Kidney capillary endothelial cell (primary cell): ENCODE data around the gene ZBTB4.
"Not testable (repeated sequence)": the region's sequence is repeated elsewhere in the genome, so short reads cannot be mapped to it uniquely, and the experiment has no call there.

Experiments used
- DNase-seq: peaks from one replicate; pipeline ENCODE4 v3.0.0-alpha.2; 2018; ENCODE audit warnings: low spot score

Gene ZBTB4

DNA sequence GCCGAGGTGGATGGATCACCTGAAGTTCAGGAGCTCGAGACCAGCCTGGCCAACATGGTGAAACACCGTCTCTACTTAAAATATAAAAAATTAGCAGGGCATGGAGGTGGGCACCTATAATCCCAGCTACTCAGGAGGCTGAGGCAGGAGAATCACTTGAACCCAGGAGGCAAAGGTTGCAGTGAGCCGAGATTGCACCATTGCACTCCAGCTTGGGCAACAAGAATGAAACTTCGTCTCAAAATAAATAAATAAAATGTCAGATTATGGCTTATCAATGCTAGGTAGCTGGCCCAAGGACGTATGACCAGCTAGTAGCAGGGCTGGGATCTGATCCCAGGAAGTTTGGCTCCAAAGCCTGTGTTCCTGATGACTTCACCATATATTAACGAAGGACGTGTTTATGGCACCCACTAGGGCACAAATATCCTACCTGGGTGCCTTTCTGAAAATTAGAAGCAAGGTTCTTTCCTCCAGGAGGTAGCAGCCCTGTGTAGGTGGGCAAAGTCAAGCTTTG lies 8.9 kb downstream of the ZBTB4 start:
- not testable (repeated sequence) for DNase-seq

DNA sequence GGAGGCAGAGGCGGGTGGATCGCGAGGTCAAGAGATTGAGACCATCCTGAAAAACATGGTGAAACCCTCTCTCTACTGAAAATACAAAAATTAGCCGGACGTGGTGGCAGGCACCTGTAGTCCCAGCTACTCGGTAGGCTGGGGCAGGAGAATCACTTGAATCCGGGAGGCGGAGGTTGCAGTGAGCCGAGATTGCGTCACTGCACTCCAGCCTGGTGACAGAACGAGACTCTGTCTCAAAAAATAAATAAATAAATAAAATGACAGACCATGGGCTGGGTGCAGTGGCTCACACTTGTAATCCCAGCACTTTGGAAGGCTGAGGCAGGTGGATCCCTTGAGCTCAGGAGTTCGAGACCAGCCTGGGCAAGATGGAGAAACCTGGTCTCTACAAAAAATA lies 9.6 kb downstream of the ZBTB4 start:
- not testable (repeated sequence) for DNase-seq

DNA sequence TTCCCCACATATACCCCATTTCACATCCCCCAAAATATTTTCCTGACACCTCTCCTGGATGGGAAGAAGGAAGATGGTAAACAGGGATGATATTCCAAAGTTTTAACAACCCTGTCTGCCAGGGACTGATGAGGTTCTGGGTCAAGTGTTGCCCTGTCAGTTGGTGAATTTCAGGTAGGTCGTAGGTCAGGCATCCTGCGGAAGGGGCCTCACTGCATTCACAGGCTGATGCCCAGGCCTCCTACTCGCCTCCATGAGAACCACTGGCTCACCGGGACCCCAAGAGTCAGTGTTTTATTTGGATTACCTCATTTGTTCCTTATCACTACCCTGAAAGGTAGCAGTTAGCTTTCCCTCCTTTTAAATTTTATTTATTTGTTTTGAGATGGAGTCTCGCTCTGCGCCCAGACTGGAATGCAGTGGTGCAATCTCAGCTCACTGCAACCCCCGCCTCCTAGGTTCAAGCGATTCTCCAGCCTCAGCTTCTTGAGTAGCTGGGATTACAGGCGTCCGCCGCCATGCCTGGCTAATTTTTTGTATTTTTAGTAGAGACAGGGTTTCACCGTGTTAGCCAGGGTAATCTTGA lies 10.5 kb downstream of the ZBTB4 start:
- DNase-seq, result no peak

DNA sequence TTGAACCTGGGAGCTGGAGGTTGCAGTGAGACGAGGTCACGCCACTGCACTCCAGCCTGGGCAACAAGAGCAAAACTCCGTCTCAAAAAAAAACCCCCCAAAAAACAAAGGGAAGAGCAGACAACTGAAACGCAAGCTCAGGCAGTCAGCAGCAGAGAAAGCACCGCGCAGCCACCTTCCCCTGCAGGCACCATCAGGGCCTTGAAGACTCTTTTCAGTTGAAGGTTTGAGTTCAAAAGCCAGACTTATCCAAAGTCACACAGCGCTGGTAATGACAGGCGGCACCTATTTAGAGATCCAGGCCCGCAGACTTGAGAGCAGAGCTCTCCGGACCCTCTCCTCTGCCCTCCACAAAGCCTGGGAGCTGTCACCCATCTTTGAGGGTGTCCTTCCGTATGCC lies 11.1 kb downstream of the ZBTB4 start:
- DNase-seq, result no peak

DNA sequence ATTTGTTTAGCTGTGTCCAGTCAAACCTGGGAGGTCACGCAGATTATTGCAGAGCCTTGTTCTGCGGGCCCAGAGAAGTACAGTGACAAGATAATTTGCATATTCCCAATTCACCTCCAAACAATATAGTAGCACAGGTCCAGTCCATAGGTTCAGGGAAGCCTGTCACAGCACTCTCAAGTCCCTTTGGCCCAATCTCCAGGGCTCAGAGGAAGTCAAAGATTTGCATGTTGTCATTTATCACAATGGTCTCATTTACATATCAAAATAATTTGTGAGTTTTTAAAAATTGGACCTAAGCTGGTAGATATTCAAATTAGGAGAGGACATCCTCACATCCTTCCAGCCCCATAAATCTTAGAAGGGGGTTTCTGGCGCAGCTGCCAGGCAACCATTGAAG lies 11.9 kb downstream of the ZBTB4 start:
- no peak for DNase-seq

DNA sequence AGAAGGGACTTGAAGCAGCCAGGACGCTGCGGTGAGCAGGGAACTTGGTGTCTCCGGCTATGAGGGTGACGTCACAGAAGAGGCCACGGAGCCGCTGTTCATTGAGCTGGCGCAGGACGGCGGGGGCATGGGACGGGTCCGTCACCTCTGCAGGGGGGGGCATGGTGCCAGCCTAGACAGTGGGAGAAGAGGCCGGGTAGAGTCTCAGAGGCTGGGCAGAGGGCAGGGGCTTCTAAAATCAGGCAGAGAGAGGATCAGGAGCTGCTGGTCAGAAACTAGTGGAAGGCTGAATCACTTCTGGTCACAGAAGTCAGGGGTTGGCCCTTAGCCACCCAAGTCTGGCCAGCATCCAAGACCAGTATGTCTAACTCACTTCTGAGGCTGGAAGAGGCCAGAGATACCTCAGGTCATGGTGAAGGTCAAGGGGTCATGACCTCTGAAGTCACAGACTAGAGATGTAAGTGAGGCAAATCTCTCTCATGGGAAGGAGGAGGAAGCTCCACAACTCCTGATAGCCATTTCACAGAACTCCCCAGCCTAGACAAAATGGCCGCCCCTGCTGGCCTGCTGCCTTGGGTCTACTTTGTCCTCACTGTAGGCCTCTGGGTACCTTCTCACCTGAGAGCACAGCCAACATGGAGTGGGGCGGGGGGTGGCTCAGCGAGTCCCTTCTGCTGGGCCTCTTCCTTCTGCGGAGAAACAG lies 12.6 kb downstream of the ZBTB4 start:
- no peak for DNase-seq

DNA sequence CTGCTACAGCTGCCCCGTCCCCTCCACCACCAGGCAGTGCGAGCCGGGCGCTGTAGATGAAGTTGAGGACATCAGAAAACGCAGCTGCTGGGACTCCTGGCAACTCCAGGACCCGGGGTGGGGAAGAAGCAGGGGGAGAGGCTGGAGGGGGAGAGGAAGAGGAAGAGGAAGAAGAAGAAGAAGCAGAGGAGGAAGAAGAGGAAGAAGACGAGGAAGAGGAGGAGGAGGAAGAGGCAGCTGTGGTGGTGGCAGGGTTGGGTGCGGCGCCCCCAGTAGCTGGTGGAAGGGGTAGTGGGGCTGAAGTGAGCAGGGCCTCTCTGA lies 13.2 kb downstream of the ZBTB4 start:
- DNase-seq, result no peak

DNA sequence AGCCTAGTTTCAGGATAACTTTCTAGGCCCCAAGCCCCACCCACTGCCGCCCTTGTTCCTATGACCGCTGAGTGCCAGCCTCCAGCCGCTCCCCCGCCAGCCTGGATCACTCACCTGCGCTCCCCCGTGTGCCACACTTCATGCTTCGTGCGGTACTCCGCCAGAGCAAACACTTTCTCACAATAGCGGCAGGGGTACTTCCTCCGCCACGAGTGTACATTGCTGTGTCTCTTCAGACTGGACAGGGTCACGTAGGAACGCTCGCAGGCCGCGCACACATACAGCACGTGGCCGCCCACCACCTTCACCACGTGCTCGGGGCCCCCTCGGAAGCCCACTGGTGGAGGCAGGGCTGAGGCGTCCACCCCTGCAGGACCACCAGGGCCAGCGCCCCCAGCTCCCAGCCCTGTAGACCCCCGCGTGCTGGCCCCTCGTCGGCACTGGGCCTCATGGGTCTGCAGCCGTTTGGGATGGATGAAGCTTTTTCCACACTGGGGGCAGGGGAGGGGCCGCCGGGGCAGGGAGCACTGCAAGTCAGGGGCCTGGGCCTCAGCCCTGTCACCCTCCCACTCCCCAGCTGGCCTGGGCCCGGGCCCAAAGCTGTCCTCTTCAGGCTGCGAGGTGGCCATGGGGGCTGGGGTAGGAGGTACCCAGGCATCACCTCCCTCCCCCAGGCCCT lies 13.7 kb downstream of the ZBTB4 start:
- no peak for DNase-seq

DNA sequence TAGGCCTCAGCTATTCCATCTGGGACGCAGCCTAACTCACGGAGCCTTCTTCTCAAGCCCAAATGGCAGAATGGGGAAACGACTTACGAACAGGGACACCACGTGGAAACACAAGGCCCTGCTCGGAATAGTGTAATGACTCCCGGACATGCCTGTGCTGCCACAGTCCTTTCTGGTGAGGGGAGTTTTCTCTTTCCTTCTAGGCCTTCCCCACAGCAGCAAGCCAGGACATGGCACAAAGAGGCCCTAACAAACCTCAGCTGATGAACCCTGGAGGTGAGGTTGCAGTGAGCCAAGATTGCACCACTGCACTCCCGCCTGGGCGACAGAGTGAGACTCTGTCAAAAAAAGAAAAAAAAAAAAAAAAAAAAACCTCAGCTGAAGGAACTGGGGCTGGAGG lies 15.3 kb downstream of the ZBTB4 start:
- no peak for DNase-seq

DNA sequence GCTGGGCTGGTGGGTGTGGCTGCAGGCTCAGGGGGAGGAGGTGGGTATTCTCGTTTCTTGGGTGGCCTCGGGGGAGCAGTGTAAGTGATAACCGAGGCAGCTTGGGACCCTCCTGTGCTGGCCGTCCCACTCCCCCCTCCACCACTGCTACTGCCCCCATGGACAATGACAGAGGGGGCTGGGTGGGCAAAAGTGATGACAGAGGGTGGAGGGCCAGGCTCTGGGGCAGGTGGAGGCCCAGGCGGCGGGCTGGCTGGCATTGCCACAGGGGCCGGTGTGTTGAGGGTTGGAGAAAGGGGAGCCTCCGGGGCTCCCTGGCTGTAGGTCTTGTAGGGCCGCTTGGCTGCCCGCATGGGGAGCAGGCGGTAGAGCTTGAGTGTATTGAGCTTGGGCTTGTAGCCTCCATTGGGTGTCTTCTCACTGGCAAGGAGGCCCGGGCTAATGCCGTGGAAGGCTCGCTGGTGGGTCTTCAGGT lies 16.0 kb downstream of the ZBTB4 start:
- no peak for DNase-seq

DNA sequence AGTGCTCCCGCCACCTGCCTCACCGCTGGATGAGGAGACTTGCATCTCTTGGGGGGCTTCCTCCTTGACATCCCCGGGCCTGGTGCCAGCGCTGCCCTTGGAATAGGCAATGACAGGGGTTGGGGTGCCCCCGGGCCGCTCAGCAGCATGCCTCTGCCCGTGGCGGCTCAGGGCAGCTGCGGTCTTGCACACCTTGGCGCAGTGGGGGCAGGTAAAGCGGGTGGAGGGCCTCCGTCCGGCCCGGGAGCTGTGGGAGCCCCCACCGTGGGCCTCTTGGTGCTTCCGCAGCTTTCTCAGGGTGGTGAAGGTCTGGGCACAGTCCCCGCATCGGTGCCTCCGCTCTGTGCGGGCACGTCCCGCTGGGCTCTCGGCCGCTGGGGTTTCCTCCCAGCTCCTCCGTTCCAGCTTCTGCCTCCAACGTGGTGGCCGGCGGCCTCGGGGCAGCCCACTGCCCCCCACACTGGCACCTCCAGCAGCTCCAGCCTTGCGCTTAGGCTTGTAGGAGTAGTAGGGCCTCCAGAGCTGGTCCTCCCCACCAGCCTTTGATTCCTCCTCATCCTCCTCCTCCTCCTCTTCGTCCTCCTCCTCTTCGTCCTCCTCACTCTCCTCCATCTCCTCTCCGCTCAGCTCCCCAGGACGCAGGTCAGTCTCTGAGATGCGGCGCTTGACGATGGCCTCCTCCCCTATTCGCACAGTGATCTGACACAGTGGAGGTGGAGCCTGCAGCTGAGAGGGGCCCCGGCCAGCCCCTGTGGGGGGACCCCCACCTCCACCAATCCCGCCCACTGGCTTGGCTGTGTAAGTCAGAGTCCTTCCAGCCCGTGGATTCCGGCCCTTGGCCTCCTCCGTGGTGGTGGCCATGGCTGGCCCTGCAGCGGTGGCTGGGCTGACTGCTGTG lies 16.7 kb downstream of the ZBTB4 start:
- no peak for DNase-seq

DNA sequence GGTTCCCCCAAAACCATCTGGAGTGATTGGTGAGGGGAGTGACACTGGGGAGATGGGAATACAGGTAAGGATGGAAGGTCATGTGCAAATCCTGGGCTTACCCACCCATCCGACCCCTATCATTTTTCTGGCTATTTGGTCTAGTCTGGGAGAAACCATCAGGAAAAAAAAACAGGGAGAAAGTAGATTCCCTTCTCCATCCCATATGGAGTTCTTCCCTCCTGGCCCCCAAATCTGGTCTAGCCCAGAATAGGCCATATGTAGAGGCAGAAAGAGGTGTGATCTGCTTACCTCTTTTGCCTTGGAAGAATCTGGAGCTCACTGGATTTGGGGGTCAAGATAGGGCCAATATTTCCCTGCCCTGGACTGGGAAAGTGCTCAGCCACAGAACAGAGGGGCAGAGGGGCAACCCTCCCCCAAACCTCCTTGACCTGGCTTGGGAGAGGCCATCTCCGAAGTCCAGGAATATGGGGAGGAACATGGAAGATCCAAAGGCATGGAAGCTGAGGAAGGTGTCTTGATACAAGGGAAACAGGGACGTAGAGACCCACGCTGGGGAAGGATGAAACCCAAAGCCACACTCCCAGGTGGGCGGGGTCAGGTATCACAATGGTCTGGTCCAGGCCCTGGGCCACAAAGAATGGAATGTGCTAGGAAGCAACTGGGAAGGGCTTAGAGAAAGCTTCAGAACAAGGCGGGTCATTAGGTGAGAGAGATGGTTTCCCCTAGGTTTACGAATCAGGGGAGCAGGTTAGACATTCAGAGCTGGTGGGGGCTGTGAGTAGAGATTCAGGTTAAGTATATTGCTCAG lies 18.4 kb downstream of the ZBTB4 start:
- DNase-seq, result no peak

DNA sequence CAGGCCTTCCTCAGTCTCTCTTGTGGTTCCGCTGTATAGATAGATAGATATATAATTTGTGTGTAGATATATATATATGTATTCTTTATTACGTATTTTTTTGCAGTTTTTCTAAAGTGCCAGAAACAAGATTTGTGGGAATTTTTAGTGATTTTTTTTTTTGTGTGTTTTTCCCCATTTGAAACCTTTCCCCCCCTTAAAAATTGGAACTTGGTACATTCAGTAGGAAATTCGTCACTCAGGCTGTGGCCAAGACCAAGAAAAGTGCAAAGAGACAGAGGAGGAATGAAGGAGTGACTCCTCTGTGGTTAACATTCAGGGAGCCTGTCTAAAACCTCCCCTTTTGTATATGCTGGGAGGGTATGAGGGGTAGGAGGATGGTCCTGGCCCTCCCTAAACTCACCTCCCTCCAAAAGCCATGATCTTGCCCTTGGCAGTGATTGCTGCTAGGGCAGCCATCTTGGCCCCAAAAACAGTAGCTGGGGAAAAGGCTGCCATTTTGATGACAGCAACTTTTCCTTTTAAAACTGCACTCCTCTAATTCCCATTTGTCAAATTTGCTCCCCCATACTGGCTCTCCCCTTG lies 19.4 kb downstream of the ZBTB4 start:
- DNase-seq, result no peak

DNA sequence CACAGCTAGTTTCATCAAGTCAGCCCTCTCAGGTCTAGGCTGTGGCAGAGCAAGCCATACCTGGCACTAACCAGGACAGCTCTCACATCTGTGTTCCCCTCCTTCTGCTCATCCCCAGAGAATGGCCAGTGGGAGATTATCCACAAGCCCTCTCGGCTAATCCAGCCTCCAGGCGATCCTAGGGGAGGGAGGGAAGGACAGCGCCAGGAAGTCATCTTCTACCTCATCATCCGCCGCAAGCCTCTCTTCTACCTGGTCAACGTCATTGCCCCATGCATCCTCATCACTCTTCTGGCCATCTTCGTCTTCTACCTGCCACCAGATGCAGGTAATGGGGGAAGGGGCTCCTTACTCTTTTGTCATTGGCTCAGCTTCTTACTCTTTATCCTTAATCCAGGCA lies 31.0 kb downstream of the ZBTB4 start:
- no peak for DNase-seq

DNA sequence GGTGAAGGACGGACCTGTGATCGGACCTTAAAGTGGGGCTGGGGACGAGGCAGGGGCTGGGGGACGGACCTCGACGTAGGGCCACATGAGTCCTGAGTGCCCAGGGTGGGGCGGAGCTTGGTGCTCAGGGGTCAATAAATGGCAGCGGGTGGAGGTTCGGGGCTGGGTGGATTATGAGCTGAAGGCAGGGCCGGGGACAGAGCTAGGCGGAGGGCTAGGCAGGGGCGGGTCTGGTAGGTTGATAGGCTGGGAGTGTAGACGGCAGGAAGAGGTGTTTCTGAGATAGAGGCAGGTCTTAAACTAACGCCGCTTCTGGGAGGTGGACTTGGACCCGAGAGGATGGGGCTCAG lies 33.8 kb downstream of the ZBTB4 start:
- no peak for DNase-seq

DNA sequence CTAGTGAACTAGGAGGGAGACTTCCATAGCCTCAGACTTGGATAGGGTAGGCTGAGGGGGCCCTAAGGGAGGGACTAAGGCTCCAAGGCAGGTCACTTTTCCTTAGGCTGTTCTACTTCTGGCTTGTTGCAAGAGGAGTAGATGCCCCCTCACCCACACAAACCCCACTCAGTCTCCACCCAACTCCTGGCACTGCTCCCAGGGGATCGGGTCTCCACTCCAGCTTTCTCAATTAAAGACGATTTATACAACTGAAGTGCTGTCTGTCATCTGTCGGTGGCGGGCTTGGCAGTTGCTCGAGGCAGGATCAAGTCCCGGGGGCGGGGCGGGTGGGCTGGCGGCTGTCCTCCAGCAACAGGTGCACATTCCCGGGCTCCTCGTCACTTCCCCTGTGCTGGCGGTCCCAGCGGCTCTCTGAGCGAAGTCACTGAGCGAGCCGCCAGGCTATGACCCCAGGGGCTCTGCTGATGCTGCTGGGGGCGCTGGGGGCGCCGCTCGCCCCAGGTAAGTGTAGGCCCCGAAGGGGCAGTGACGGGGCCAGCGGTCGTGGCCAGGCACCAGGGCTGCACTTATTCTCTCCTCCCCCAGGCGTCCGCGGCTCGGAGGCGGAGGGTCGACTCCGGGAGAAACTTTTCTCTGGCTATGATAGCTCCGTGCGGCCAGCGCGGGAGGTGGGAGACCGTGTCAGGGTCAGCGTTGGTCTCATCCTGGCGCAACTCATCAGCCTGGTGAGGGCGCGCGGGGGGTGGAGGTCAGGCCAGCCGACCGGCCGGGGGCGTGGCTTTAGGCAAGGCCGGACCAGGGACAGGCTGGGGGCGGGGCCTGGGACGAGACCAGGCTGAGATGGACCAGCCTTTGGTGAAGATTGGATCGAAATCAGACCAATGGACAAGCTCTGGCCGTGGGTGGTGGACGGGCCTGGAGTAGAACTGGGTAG lies 34.5 kb downstream of the ZBTB4 start, which contains the start of gene CHRNB1:
CHRNB1 (plus strand) TSS at position 380 of the 937 bp plus-strand sequence; CDS start at position 447, 67 bp downstream.
- no peak for DNase-seq

DNA sequence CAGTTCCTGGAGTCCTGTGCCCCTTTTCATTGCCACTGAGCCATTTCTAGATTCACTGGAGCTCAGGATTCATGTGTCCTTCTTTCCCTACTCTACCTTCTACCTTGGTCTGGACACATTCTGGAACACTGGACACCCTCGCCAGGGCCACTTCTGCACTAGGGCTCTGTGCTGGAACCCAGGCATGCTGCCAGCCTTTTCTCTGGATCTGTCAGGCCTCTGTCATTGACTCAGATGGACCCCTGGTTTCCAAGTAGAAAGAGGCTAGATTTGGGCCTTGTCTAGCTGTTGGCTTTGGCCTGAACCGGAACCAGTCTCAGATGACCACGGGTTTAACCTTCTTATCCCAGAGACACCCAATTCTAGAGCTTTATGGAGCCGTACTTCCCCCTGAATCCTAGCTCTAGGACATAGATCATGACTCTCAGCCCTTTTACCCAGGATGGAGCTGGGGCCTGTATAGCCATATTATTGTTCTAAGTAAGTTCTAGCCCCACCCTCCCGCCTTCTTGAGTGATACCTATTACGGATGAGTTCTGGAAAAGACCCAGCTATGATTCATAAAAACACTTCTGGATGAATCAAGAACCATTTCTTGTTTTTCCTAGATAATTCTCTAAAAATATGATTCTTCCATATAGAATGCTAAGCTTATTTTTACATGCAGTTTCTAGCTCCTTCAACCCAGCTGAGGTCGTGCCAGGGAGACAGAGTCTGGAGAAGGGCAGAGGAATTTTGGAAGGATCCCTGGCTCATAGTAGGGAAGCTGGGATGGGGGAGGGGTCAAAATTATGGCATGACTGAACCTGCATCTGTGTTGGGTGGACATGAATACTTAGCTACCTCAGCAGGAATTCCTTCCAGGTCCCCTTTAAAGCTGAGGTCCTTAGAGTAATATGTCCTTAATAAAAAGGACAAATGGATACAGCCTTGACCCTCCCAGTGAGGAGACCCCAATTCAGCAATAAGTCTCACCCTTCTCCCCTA lies 35.6 kb downstream of the ZBTB4 start:
- no peak for DNase-seq

DNA sequence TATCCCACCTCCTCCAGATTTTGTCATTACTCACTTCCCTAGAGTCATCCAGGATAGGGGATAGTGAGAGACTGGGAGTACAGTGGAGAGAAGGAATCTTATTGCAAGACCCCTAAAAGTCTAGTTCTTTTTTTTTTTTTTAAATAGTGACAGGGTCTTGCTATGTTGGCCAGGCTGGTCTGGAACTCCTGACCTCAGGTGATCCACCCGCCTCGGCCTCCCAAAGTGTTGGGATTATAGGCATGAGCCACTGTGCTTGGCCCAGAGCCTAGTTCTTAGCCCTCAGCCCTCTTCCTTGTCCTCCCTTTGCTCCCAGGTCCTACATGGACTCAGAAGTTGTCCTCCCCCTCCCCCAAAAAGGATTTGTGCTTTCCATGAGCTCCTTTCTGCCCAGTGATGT lies 37.3 kb downstream of the ZBTB4 start:
- no peak for DNase-seq

DNA sequence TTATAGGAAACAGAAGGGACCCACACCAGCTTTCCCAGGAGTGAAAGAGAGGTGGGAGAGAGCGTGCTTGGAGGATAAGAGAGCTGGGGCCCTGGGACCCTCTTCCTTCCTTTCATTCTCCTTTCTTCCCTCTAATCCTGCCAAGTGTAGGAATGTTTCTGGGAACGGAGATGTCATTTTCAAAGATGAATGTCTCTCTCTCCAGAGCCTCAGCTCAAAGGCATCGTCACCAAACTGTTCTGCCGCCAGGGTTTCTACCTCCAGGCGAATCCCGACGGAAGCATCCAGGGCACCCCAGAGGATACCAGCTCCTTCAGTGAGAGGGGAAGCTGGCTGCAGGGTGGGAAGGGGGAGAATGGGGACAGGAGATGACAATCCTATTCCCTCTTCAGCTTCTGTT lies 38.2 kb downstream of the ZBTB4 start:
- DNase-seq, result no peak
